Breast epithelium (tissue), 3 donors: ENCODE measurements around the gene ZNF816.

Source experiments
- POLR2AphosphoS5 ChIP-seq, 3 donors: sonication (generic); formaldehyde crosslinking; IDR thresholded peaks; one replicate each; pipeline ENCODE4 v1.6.1; 2017; ENCODE audit warnings: antibody characterized with exemption in 3 of 3
- TF ChIP-seq, protein P1 (sequence below), 3 donors: fragments of 450-650 bp; IDR thresholded peaks; one replicate each; pipeline ENCODE4 v1.5.1; 2016 to 2017; ENCODE audit warnings: antibody characterized with exemption in 3 of 3, mild to moderate bottlenecking in 3 of 3, moderate library complexity in 3 of 3

DNA sequence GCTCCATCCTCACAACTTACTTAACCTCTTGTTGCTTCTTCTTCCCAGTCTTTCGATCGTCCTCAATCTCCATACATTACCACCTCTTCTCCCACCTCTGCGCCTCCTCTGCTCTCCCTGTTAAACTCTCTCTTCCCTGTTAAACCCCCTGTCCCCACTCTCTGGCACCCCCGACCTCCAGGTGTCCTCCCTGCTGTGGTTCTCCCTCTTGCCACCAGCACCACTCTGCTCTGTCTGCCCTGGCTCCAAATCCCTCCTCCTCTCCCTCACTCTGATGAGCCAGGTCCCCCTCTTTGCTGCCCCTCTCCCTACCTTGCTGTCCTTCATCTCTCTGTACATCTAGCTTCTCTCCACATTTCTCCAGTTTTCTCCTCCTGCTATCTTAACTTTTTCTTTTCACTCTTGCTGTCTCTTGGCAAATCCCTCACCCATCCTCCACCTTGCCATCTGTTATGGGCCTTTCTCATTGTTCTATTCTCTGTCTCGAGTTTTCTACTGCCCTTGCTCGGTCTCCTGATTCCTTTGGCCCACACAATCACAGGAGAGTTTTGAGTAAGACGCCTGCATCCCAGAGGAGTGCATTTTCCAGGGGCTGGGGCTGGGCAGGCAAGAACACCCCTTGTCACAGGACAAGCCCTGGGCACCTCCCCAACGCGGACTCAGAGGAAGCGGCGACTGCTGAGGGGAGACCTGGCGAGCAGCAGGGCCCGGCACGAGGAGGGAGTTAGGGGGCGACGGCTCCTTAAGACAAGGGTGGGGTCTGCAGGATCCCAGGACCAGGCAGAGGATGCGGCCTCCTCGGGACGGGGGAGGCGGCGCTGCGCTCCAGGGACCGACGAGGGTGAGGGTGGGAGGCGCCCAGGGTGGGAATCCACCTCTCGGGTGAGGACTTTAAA lies 29.7 kb upstream of the ZNF816 start:
- TF ChIP-seq, protein P1, sequence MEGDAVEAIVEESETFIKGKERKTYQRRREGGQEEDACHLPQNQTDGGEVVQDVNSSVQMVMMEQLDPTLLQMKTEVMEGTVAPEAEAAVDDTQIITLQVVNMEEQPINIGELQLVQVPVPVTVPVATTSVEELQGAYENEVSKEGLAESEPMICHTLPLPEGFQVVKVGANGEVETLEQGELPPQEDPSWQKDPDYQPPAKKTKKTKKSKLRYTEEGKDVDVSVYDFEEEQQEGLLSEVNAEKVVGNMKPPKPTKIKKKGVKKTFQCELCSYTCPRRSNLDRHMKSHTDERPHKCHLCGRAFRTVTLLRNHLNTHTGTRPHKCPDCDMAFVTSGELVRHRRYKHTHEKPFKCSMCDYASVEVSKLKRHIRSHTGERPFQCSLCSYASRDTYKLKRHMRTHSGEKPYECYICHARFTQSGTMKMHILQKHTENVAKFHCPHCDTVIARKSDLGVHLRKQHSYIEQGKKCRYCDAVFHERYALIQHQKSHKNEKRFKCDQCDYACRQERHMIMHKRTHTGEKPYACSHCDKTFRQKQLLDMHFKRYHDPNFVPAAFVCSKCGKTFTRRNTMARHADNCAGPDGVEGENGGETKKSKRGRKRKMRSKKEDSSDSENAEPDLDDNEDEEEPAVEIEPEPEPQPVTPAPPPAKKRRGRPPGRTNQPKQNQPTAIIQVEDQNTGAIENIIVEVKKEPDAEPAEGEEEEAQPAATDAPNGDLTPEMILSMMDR (IDR thresholded peaks at IDR 0.05) = no peak
- no peak for TF ChIP-seq POLR2AphosphoS5 (IDR thresholded peaks at IDR 0.05)
